ENCODE results near the gene CYBRD1.
"Not testable (repeated sequence)": the region's sequence is repeated elsewhere in the genome, so short reads cannot be mapped to it uniquely, and the experiment has no call there.

The CYBRD1 gene, protein sequence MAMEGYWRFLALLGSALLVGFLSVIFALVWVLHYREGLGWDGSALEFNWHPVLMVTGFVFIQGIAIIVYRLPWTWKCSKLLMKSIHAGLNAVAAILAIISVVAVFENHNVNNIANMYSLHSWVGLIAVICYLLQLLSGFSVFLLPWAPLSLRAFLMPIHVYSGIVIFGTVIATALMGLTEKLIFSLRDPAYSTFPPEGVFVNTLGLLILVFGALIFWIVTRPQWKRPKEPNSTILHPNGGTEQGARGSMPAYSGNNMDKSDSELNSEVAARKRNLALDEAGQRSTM

DNA sequence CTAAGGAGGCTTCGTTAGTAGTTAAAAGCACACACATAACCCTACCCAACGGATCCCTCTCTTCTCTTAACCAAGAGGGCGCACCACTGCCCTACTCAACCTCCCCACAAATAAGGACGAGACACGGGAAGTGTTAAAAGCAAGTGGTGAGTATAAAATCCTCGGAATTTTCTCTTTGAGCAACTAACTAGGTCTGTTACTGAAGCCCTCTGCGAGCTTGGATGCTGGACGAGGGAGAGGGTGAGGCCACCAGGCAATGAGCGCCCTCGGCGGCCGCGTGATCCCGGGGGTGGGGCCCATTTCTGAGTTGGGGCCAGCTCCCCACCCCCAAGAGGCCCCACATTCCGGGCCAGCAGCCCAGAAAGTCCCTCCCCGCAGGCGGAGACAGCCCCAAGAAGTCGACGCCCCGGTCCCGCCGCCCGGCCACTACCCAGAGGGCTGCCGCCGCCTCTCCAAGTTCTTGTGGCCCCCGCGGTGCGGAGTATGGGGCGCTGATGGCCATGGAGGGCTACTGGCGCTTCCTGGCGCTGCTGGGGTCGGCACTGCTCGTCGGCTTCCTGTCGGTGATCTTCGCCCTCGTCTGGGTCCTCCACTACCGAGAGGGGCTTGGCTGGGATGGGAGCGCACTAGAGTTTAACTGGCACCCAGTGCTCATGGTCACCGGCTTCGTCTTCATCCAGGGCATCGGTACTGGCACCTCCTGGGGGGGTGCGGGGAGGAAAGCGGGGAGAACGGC lies at the start of gene CYBRD1:
TSS of gene CYBRD1 (plus strand) at position 423 of the 736 bp plus-strand sequence. CDS start at position 495, 72 bp downstream.
- peak; percentile 9 for DNase-seq

GRCh38 chr2:171475979-171476378 lies 46.3 kb upstream of the CYBRD1 start:
- no peak for DNase-seq

DNA sequence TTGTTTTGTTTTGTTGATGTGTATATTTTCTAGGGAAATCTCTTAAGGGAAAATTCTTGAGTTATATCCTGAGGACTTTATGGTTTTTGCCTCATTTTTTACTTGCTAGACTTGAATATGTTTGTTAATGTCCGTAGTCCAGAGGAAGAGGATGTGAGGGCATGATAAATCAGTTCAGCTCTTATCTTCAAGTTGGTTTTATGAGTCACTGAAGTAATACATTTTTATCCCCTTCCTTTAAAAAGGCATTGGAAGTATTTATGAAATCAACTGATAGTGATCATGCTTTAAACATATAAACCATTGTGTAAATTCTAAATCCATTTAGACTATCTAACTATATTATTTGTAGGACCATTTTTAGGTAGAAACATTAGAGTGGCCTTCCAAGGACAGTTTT lies 43.9 kb upstream of the CYBRD1 start:
- DNase-seq, result no peak

DNA sequence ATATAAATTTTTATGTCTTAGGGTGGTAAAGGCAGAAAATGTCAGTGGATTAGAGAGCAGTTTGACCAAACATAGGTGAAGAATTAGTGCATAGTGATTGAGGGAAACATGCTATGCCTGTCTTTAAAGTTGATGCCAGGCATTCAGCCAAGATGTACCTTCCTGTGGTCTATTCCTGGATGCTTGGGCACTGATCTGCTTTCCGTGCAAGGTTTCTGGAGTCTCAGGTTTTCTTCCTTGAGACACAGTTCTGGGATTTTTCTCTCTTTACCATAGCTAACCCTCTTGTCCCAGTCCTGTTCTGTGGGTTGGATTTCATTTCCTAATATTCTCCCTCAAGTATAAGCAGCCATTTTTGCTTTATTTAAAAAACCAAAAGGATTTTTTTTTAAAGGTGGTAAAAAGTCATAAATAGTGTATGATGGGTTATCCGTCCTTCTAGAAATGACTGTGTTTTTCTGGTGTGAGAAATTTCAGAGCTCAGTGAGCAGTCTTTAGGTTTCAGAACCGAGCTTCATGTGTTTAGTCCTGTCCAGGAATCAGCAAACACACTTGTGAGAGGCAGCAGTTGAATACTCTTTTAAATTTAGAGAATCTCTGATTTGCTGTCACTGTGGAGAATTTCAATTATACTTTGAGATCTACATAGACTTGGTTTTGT lies 43.0 kb upstream of the CYBRD1 start:
- DNase-seq, result no peak

- no peak for DNase-seq
Observed at GRCh38 chr2:171480908-171481307, 41.4 kb upstream of the CYBRD1 start.

GRCh38 chr2:171482308-171482707 lies 40.0 kb upstream of the CYBRD1 start:
- no peak for DNase-seq

DNA sequence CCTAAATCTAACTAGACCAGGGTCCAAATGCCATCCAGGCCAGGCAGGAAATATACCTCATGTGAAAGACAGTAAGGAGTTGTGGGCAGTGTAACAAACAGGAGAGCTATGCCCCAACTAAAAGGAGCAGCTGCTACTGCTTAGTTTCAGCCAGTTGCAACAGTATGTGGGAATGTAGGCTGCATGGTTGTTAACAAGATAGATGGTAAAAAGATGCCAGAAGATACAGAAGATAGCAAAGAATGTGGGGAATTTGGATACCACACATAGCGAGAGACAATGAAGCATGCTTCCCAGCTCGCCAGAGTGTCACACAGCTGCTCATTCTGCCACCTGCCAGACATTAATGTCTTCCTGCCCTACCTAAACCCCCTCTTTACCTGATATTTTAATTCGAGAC lies 39.4 kb upstream of the CYBRD1 start:
- no peak for DNase-seq

GRCh38 chr2:171483793-171484192 lies 38.5 kb upstream of the CYBRD1 start:
- no peak for DNase-seq

DNA sequence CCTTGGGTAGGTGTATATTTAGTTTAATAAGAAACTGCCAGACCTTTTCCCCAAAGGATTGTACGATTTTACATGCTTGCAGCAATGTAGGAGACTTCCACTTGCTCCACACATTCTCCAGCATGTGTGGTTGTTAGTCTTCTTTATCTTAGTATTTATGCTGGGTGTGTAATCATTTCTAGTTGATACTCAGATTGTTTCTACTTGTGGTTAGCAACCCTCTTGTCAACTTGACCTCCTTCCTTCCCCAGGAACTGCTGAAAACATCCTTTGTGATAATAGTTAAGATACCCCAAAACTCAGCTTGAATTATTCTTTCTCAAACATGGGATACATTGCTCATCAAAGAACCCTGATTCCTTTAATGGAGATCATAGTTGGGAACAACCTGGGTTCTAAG lies 37.2 kb upstream of the CYBRD1 start:
- no peak for DNase-seq

DNA sequence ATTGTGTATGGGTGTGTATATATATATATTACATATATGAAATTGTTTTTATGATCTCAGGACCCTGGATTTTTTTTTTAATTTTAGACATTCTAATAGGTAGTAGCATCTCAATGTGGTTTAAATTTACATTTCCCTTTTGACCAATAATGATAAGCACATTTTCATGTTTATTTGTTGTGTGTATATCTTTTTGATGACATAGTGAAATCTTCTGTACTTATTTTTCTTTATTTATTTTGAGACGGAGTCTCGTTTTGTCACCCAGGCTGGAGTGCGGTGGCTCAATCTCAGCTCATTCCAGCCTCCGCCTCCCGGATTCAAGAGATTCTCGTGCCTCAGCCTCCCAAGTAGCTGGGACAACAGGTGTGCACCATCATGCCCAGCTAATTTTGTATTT lies 35.1 kb upstream of the CYBRD1 start:
- DNase-seq, result no peak

- DNase-seq, result no peak
Observed at GRCh38 chr2:171487803-171488259, 34.4 kb upstream of the CYBRD1 start.

- DNase-seq, result no peak
Observed at GRCh38 chr2:171490577-171490976, 31.7 kb upstream of the CYBRD1 start.

- no peak for DNase-seq
Observed at GRCh38 chr2:171491292-171491691, 31.0 kb upstream of the CYBRD1 start.

DNA sequence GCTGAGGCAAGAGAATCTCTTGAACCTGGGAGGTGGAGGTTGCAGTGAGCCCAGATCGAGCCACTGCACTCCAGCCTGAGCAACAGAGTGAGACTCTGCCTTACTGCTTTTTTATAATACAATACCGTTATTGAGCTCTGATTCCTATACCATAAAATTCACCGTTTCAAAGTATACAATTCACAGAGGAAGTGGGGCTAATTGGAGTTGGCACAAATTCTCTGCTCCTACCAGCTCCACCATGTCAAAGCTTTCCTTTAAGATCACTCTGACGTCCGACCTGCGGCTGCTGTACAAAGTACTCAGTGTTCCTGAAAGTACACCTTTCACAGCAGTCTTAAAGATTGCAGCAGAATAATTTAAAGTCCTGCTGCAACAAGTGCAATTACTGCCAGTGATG lies 29.6 kb upstream of the CYBRD1 start:
- no peak for DNase-seq

DNA sequence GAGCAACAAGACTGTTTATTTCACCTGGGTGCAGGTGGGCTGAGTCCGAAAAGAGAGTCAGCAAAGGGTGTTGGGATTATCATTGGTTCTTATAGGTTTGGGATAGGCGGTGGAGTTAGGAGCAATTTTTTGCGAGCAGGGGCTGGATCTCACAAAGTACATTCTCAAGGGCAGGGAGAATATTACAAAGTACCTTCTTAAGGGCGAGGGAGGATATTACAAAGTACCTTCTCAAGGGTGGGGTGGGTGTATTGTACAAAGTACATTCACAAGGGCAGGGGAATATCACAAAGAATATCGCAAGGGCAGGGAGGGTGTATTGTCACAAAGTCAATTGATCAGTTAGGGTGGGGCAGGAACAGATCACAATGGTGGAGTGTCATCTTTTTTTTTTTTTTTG lies 24.6 kb upstream of the CYBRD1 start:
- DNase-seq, result not testable (repeated sequence)

DNA sequence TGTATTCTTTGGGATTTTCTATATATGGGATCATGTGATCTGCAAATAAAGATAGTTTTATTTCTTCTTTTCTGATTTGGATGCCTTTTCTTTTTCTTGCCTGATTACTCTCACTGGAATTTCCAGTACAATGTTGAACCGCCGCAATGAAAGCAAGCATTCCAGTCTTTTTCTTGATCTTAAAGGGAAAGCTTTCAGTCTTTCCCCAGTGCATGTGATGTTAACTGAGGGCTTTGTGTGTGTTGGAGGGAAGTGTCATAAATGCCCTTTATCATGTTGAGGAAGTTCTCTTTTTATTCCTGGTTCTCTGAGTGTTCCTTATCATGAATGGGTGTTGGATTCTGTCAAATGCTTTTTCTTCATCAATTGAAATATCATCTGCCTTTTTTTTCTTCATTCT lies 16.9 kb upstream of the CYBRD1 start:
- no peak for DNase-seq

- DNase-seq, result peak; percentile 5
Observed at GRCh38 chr2:171509945-171510731, 12.1 kb upstream of the CYBRD1 start.

DNA sequence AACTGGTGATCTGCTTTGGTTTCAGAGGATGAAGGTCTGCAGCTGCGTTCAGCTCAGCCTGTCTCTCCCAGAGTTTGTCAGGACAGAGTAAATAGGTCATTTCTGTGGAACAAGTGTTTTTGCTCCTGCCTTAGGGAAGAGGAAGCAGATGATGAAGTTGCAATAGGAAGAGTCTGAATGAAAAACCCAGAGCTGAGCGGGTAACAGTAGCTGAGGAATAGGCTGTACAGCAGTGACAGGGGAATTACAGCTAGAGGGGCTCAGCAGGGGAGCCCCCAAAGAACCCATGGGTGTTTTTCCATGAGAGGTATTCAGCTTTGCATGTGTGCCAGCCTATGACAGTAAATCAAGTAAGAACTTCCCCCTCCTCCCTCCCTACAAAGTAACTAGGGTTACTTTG lies 10.3 kb upstream of the CYBRD1 start:
- no peak for DNase-seq

- DNase-seq, result no peak
Observed at GRCh38 chr2:171512683-171513195, 9.5 kb upstream of the CYBRD1 start.

DNA sequence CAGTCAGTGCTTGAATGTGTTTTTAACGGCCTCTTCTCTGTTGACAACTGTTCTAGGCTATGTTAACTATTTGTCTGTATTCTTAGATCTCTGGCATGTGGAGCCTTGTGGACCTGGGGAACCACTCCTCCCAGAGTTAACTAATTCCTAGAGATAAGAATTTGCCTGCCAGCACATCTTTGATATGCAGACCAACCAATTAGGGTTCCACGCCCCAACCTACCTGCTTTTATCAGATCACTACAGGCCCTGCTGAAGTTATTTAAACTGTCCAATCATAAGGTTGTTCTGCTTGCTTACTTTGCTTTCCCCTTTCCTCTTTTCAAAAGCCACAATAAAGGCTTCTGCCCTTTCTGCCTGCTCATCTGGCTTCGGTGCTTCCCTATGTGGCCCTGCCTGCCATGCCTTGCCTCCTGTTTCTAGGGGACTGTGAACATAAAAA lies 8.5 kb upstream of the CYBRD1 start:
- DNase-seq, result no peak

DNA sequence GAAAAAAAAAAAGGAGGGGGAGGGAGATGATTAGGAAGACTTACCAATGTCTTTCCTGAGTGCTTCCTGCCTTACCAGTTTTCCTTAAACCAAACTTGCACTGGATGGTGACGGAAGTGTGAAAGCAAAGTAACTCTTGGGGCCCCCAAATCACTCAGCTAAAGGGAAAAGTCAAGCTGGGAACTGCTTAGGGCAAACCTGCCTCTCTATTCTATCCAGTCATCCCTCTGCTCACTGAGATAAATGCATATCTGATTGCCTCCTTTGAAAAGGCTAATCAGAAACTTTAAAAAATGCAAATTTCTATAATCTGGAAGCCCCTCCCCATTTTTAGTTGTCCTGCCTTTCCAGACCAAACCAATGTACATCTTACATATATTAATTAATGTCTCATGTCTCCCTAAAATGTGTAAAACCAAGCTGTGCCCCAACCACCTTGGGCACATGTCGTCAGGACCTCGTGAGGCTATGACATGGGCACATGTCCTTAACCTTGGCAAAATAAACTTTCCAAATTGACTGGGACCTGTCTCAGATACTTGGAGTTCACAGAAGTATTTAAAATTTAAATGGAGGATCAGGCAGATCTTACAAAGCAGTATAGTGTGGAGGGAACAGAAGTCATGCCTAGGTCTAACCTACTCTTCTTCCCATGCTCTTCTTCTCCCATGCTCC lies 7.2 kb upstream of the CYBRD1 start:
- no peak for DNase-seq

- no peak for DNase-seq
Observed at GRCh38 chr2:171515672-171516298, 6.5 kb upstream of the CYBRD1 start.

Measured in stimulated activated CD4-positive, alpha-beta T cell treated with anti-CD3 and anti-CD28 coated beads, Interleukin-1b, Interleukin-23, amount 100 ng/mL, for 48 hours (primary cell).